Stimulated activated CD4-positive, alpha-beta T cell treated with anti-CD3 and anti-CD28 coated beads, Interleukin-2, amount 100 ng/mL, for 24 hours (primary cell): Measurements from ENCODE around the gene YKT6.

Experiments
- DNase-seq, 2 donors: peaks; one replicate each; pipeline ENCODE4 v3.0.0-alpha.2; 2020

The YKT6 gene

DNA sequence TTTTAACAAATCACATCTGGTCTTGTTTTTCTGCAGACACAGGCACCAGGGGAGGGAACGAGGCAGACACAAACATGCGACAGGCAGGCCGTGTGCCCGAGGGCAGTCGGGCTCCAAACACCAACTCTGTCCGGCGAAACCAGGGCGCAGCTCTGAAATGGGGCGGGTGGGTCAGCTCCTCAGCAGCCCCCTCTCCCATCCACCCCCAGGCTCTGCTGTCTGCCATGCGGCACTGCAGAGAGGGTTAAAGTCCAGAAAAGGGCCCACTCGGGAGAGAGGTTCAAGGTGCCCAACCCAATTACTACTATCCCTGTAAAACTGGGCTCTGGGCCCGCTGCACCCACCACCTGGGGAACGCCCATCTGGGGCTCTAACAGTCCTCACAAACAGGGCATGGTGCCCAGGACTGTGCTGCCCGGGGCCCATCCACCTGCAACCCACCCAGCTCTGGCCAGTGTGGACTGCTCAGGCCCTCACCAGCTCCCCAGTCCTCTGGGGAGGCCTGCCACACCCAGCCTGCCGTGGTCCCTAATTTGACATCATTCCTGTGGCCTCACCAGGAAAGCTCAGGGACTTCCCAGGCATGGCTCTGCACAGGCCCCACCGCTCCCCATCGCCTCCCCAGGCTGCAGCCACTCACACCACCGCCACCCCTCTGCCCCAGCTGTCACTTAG is 18.7 kb downstream of the YKT6 start:
- no peak for DNase-seq

DNA sequence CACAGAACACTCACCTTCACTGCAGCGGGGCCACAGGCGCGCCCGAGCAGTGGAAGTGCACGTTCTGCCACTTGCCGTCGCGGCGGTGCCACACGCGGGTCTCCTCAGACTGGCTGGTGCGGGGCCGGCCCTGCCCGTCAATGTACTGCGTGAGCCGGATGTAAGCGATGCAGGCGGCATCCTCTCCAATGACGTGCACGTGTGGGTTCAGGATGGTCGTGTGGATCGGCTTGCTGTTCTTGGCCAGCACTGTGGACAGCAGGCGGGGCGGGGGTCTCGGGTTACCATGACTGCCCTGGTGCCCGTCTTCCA is 19.2 kb downstream of the YKT6 start:
- no peak for DNase-seq

DNA sequence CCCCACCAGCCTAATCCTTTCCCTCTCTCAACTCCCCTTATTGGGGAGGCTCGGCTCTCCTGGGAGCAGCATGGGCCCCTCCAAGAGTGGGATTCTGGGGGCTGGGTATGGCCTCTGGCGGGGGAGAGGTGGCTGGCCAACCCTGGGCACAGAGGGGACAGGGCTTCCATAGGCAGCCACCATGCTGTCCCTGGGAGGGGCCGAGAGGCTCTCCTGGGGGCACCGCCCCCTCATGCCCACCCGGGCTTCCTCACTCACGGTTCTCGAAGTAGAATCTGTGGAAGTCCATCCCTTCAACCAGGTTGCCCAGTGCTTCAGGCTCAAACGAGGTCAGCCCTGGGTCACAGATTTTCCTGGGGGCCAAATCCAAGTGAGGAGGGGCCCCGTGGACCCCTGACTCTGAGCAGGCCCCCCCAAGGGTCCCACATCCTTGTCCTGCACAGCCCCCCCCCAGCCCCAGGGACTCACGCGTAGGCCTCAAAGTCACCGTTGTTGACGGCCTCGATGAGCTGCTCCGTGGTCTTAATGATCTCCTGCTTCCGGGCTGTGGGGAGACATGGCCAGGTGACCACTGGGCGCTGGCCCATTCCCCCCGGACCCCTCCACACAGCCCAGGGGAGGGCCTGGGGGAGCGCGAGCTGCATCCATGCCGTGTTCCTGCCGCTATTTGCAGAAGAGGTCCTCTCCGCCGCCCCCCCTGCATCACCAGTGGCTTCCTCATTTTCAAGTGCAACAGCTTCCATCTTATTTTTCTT is 19.8 kb downstream of the YKT6 start:
- DNase-seq = no peak

DNA sequence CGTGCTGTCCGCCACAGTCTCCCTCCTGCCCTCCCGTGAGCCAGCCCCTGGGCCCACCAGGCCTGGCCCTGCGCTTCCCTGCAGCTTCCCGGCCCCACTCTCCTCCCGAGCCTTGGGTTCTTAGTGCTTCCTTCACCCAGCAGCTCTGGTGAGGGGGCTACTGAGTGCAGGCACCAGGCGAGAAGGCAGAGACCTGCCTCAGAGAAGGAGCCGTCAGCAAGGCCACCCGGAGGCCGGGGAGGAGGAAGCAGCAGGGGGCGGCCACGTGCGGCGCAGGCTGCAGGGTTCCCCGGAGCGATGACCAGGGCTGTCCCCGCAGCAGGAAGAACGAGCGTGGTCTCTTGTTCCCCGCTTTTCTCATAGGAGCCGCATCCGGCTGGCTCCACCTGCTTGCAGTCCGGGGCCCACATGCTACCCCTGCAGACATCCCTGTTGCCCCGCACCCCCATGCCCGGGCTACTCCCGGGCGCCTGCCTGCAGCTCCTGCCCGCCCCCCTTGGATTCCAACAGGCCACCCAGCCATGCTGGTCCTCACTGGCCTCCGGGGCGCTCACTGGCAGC is 20.5 kb downstream of the YKT6 start:
- DNase-seq = no peak

DNA sequence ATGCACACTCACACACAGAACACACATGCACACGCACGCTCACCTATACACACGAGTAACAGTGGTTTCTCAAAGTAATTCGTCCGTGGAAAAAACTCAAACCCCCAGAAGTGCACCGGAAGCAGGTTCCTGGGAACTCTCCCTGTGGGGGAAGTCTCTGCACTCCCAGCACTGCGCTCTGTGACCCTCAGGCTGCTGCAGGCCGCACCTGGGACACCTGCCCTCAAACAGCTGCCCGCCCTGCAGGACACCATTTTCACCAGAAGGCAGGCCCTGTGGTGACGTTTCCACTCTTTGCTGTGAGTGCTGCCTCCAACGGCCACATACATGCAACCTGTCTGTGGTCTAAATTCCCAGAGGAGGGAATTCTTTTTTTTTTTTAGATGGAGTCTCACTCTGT is 21.3 kb downstream of the YKT6 start:
- no peak for DNase-seq

DNA sequence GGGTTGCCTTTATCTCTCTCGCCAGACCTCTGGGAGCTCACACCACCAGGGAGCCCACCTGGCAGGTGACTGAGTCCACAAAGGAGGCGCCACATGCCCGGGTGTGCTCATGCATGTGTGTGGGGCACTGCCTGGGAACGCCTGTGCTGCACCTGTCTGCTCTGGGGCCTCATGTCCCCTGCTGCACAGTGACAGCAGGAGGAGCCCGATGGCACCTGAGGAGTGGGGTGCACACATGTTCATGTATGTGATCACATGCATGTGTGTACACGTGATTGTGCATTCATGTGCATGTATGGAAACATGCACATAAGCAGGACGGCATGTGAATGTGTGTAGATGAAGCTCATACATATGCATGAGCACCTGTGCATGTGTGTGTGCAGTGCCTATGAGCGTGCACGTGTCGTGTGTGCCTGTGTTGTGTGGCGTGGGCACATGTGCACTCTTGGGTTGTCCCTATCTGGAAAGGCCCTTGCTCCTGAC is 22.0 kb downstream of the YKT6 start:
- DNase-seq = no peak

DNA sequence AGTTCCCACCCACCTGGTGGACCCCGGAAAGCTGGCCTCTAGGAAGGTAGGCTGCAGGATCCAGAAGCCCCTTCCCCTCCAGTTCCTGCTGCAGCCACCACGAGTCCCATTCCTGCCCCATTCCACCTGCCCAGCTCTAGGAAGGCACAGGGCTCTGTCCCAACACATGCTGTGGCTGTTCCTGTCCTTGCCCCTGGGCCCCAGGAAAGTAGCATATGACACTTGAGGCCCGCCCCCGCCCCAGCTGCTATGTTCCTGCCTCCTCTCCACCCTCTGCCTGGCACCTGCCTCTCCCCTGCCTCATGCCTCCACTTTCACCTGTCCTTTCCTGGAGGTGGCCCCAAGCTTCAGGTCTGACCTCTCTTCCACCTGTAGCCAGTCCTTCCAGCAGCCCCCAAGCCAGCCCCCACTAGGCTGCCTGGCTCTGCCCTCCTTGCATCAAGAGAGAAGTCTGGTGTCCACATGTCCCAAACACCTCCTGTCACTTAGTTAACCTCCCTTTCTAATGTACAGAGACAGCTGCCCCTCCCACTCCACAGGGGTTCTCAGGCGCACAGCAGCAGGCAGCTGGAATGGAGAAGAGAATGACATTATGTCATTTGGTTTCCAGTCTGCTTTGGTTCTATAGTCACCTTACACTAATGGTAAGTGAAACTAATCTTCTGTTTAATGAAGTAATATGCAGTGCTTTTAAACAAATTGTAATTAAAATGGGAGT is 22.7 kb downstream of the YKT6 start:
- DNase-seq = no peak

DNA sequence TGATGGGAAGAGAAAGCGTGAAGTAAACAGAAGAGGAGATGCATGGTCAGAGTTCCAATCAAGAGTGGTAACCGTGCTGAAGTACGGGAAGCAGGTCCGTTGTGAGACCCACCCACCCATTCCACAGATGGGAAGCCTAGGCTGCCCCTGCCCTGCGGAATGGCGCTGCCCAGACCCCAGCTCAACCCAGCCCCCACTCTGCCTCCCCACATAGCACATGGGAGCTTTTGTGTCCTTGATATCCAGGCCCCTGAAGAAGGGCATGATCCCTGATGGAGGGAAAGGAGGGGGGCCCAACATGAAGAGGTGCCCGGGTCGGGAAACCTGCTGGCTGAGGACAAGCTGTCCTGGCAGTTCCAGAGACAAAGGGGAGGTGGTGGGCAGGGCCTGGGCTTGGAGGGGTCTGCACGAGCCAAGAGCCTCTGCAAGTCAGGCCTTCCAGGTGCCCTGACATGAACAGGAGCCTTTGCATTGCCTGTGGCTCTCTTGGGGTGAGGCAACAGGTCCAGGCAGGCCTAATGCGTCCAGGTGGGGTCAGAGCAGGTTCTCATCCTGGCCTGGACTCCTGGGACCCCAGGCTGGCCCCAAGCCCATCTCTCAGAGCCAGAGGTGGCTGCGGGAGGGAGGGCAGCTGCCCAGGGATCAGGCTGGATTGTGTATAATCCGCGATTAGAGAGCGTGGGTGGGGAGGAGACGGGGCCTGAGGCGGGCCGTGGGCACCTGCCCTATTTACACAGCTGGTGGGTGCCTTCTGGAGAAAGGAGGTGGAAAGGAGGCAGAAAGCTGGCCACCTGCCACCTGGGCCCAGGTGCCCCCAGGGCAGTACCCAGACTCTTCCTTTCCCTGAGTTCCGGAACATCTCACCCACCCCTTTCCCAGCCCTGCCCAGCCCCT is 23.5 kb downstream of the YKT6 start:
- no peak for DNase-seq

DNA sequence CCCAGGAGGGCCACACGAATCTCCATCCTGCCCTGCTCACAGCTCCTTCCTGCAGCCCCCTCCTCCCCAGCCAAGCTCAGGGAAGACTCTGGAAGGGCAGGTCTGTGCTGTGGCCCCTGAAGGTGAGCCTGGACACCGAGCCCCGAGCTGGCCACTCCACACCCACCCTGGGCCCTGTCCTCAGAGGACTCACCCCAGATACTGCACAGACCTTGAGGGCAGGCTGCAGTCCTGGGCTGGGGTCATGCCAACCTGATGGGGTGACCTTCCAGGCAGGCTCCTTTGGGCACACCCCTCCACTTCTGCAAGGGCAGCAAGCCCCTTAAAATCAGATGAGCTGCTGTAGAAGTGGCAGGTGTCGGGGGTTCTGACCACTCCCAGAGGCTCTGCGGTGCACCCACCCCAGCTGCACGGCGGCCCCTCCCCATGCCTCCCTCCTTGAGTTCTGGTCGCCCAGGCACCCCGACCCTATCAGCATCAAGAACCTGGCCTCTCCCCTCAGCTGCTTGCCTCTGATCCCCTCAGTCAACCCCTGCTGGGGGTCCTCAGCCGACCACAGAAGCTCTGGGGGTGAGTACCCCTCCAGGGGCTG is 24.3 kb downstream of the YKT6 start:
- DNase-seq = no peak

DNA sequence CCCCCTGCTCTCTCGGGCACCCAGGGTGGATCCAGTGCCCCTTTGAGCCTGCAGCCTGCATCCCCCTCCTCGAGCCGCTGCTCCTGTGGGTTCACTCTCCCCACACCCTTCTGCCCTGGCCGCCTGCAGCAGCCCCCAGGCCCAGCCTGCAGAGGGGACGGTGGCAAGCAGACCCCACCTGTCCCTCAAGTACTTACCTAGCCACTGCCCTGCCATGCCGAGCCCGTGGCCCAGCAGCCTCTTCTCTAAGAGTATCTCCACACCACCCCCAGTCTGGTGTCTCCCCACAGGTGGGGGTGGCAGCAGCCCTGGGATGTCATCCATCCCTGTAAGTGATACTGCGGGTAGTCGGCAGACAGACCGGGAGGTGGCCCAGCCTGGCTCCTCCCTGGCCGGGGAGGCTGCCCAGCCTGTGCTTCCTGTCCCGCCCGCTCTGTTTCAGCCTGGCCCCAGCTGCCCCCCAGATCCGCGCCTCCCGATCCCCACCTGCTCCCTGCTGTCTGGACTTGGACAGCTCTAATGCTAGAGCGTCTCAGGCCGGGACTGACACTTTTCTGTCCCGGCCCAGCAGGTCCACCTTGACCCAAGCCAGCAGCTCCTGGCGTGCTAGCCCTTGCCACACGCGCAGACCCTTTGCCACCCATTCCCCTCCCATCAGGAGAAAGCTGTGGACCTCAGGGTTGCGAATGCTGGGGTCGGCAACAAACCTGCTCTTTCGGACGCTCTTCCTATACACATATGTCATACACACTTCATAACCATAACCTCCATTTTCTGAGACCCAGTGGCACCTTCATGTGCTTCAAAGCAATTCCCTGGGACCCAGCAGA is 25.0 kb downstream of the YKT6 start:
- no peak for DNase-seq

DNA sequence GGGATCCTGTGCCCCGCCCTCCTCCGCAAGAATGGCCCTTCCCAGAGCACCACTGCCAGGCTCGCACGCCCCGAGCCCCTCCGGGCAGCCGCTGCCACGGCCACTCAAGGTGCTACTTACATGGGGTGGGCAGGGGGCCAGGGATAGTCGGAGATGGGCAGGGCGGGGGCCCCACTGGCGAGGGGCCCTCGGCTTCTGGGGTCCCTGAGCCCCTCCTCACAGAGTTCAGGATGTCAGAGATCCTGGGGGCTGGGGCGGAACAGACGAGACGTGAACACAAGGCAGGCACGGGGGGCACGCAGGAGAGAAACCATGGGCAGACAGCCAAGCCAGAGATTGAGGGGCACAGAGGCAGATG is 25.6 kb downstream of the YKT6 start:
- DNase-seq = no peak

DNA sequence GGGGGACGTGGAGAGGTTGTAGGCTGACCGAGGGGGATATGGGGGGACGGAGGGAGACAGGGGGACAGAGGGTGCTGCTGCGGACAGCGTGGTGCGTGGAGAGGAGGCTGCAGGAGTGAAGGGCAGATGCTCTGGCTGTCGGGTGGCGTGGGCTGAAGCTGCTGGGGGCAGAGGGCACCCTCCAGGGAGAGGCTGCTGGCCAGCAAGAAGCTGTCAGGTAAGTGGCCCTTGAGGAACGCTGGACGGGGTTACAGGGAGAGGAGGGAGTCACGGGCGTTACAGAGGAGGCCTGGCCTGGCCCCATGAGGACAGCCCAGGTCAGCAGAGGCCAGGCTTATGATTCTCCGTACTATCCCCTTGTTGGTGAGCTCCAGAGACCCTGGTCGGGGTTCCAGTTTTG is 27.1 kb downstream of the YKT6 start:
- no peak for DNase-seq

DNA sequence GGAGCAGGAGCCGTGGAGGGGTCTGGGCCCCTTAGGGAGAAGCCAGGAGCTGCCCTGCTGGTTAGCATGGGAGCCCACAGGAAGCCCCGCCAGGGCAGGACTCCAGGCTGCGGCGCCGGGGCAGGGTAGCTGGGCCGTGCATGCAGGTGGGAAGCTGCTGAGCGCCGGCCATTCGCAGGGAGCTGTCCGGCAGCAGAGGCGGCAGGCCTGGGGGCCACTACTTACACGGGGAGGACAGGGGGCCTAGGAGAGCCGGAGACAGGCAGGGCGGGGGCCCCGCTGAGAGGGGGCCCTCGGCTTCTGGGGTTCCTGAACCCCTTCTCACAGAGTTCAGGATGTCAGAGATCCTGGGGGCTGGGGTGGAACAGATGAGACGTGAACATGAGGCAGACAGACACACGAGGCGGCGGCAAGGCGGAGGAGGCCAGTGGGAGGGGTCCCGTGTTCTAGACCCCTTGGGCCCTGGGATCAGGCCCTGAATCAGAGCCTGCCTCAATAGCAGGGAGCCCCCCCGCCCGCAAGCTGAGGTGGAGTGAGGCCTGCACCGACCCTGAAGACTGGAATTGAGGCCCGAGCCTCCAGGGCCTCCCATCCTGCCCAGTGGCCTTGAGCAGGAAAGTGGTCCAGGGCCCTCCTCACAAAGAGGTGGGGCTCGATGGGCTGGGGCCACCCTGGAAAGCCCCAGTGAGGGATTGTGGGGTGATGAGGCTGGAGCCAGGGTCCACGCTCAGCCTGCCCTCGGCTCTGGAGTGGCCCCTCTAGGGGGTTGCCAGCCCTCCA is 28.0 kb downstream of the YKT6 start:
- DNase-seq = no peak

DNA sequence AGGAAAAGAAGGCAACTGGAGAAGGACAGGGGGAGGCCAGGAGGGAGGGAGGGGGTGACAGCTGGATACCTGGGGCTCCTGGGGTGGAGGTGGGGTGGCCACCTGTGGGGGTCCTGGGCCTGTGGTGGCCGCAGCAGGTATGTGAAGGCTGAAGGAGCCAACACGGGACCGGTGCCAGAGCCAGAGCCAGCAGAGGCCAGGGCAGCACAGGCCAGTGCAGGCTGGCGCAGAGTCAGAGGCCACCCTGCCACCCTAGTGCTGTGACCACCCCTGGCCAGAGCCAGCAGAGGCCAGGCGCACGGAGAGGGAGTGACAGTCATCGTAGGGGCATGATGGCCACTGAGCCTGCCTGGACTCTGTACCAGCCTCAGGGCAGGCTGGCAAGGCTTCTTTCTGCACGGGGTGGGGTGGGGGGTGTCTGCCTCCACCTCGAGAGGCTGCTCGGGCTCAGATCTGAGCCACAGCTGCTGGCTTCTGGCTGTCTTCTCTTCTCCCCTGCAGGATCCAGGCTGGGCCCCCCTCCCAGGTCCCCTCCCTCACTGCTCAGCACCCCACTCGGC is 28.8 kb downstream of the YKT6 start:
- no peak for DNase-seq

DNA sequence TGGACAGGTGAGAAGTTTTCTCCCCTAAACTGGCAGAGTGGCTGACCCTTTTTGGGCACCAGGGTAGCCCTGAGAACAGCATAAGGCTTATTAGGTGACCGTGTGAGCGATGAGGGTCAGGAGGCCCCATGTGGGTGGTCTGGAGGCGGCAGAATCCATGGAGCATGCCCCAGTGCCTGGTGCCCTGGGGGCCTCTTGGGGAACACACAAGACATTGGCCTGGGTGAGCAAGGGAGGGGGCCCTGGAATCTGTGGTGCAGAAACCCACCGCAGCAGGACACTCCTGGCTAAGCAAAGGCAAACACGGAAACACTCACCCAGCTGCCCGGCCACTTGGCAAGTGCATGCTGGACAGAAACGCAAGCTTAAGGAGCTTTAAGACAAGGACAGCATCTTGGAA is 29.5 kb downstream of the YKT6 start:
- no peak for DNase-seq

DNA sequence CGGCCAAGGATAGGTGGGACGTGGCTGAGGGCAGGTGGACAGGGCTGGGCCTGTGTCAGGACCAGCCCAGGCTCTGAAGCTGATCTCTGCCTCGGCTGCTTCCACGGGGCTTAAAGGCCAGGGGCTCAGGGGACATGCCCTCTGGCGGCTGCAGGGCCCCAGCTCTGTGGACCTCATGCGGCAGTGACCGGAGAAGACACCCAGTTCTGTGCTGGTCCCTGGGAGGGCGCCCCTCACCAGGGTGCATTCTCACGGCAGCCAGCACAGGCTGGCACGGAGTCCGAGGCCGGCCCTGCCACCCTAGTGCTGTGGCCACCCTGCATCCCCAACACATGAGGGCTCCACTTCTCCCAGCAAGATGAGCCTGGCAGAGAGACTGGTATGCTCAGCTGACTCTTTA is 30.3 kb downstream of the YKT6 start:
- no peak for DNase-seq

DNA sequence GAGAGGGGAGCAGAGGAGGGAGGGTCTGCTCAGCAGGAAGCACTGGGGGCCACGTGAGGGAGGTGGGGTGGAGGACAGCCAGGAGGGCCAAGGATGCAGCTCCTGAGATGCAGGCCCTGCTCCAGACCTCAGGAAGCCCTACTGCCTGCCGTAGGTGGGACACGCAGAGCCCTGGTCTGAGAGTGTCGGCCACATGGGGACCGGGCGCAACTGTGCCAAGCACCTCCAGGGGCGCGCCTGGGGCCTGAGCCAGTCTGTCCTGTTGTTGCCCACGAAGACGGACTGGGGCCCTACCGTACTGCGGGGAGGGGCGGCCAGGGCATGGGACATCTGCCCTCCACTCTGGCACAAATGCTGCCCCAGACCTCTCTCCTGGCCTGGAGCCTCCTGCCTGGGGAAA is 31.6 kb downstream of the YKT6 start:
- DNase-seq = no peak

DNA sequence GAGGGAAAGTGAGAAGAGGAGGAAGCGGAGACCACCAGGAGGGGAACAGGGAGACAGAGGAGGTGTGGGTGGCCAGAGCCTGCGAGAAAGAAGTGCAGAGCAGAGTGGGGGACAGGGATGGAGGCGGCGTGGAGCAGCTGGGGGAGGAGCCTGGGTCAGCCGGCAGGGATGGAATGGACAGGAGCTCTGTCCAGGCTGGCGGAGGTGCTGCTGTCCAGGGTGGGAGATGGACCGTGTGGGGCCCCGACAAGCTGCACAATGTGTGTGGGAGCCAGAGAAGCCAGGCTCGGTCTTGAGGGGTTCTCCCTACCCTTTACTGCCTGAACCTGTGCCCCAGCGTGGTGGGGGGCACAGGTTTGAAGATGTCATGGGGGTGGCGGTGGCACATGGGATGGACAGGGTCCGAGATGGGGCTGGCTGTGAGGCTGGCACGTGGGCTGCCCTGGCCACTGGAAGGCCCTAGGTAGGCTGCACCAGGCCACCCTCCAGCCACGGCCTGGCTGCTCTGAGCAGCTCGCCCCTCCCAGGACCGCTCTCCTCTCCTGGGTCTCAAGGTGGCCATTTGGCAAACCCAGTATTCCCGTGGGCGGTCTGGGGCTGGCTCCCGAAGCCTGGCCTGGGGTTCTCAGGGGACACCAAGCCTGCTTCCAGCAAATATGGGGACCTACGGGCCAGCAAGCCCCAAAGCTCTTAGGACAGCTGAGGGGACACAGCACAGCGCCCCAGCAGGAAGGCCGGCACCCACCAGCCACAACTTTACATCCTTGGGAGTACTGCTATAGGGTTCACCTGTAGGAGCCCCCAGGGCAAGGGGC is 32.3 kb downstream of the YKT6 start:
- DNase-seq = no peak

DNA sequence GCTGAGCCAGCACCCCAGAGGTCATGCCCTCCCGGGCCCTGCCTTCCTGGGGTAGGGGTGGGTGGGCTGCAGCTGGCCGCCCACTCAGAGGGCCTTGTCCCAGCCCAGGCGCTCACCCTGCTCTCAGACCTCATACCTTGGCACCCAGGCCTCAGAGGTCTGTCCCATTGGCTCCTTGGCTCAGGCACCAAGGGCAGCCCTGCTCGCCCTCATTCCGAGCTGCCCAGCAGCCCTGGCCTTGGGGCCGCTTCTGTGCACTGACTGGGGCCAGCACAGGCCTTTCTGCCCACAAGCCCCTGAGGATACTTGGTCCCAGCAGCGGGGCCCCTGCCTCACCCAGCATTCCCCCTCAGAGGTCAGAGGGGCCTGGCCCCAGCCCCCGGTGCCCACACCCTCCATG is 34.3 kb downstream of the YKT6 start:
- no peak for DNase-seq
